ENCODE results near the gene SPATC1L. TPM values are rescaled to one million over a fixed set of nuclear protein-coding genes. Genes with fewer than 3 reads are reported as not detected.
A peak's percentile ranks its signal among the peaks of the same experiment; 100 is the strongest.

Gene SPATC1L
- total and polyA plus RNA-seq, 2 donors (not counting 3 experiments of a cell fraction or from before 2014, with no cell fraction given), result 11.5 to 15.3 TPM

- Histone ChIP-seq H3K4me3 (replicated peaks in 1 of 3; ENCODE audit: insufficient read depth in 1 of 3, low read depth in 1 of 3, low read length in 3 of 3) (peak overlapping the region in 1 of 3 experiments; percentile 2), H4K20me1 (replicated peaks; ENCODE audit: control insufficient read depth, extremely low read depth, insufficient read depth, low read length) (no peaks in the 10 kb centered on the region), H3K4me1 (ENCODE audit: control insufficient read depth, extremely low read depth, insufficient read depth, low read length) (no peaks in the 10 kb centered on the region), H3K79me2 (ENCODE audit: control insufficient read depth, insufficient read depth, low read length) (no peaks in the 10 kb centered on the region), H3K27me3 (ENCODE audit: control insufficient read depth in 2 of 2, insufficient read depth in 2 of 2, low read length in 2 of 2) (no peaks in the 10 kb centered on the region), H3K9me1 (replicated peaks; ENCODE audit: control insufficient read depth, extremely low read depth, insufficient read depth, low read length) (no peaks in the 10 kb centered on the region), H3K9ac (replicated peaks; ENCODE audit: extremely low read depth, insufficient read depth, low read length) (no peak overlapping the region), H3K9me3 (replicated peaks; ENCODE audit: control insufficient read depth, insufficient read depth, low read length) (no peaks in the 10 kb centered on the region), H3K4me2 (ENCODE audit: insufficient read depth, low read length) (no peak overlapping the region), H3K36me3 (ENCODE audit: control insufficient read depth in 2 of 2, extremely low read depth in 1 of 2, insufficient read depth in 2 of 2, low read length in 2 of 2) (no peaks in the 10 kb centered on the region), H3K27ac (ENCODE audit: insufficient read depth, low read depth, low read length) (no peak overlapping the region), H2AFZ (ENCODE audit: low read depth, low read length) (peak overlapping the region; percentile 93)
- intact Hi-C loops (cut with micrococcal nuclease) (loop anchor here (5.0 kb wide), 1 partner anchor 34 kb away; no protein-coding TSS in a partner anchor), dilution Hi-C loops (cut with MboI; ENCODE audit: extremely low pct_ligation_motif_present, low sequenced_read_pairs) (no loop called here)
- ChIA-PET CTCF (interaction anchor here (0.6 to 4.0 kb wide), 20 partner anchors 8 to 258 kb away, joined by 3 to 39 read pairs (median 4); partner anchors contain the start of genes C21orf58, LSS, MCM3AP and YBEY), POLR2A (no interaction called here)
- FAIRE-seq (peak; percentile 66), DNase-seq (ENCODE audit: low read depth, low spot score) (peak; percentile 47)
- BruUV-seq (replicated peaks), result no TSS peak
- TF ChIP-seq JUN (IDR thresholded peaks at IDR 0.05; ENCODE audit: borderline replicate concordance, insufficient read depth, insufficient read length, low read depth) (no peak), MAX (IDR thresholded peaks at IDR 0.05; ENCODE audit: insufficient read depth, insufficient read length) (no peak), GATA2 (IDR thresholded peaks at IDR 0.05; ENCODE audit: insufficient read depth, insufficient read length, low read depth, low read length) (no peak), CTCF (IDR thresholded peaks at IDR 0.05; ENCODE audit: extremely low read depth in 1 of 2, insufficient read depth in 1 of 2, low read depth in 1 of 2, low read length in 2 of 2) (peak; percentile 89 to 91)
Observed at GRCh38 chr21:46153247-46154154, 30.8 kb downstream of the SPATC1L start.
